Measurements from ENCODE around the gene MED14. TPM values are rescaled to one million over a fixed set of nuclear protein-coding genes. Genes with fewer than 3 reads are reported as not detected.

MED14 gene
- total and polyA plus RNA-seq, 2 donors (not counting 1 experiment from before 2014, with no cell fraction given), result 26.4 to 63.5 TPM

DNA sequence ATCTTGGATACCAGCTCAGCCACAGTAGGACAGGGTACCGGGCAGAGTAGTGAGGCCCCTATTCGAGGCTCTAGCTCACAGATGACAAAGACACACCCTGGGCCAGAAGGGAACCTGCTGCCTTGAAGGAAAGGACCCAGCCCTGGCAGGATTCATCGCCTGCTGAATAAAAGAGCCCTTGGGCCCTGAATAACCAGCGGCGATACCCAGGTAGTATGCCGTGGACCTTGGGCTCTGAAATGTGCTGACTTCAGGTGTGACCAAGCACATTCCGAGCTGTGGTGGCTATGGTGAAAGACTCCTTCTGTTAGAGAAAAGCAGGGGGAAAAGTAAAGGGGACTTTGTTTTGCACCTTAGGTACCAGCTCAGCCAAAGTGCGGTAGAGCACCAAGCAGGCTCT lies 14.6 kb downstream of the MED14 start:
- intact Hi-C loops (cut with micrococcal nuclease), result no loop called here
- Histone ChIP-seq H3K79me2 (ENCODE audit: control insufficient read depth, insufficient read depth, low read length) (peaks cover 89% of the 10 kb centered on the region), H3K4me2 (replicated peaks; ENCODE audit: low read depth, low read length, poor library complexity, severe bottlenecking) (no peak overlapping the region), H3K9ac (ENCODE audit: low read length) (no peak overlapping the region), H3K27ac (ENCODE audit: low read length in 2 of 2) (no peak overlapping the region), H3K9me3 (ENCODE audit: control extremely low read depth in 1 of 3, control insufficient read depth in 2 of 3, insufficient read depth in 1 of 3, low read length in 2 of 3) (no peaks in the 10 kb centered on the region), H3K4me1 (ENCODE audit: control insufficient read depth in 2 of 2, insufficient read depth in 2 of 2, low read length in 2 of 2) (no peaks in the 10 kb centered on the region), H3K4me3 (ENCODE audit: control extremely low read depth in 1 of 5, extremely low read depth in 1 of 5, insufficient read depth in 1 of 5, low read depth in 2 of 5, low read length in 4 of 5) (no peak overlapping the region), H2AFZ (ENCODE audit: insufficient read depth, low read depth, low read length, poor library complexity, severe bottlenecking) (no peak overlapping the region), H3K36me3 (replicated peaks in 1 of 2; ENCODE audit: control extremely low read depth in 1 of 2, control insufficient read depth in 1 of 2, extremely low read depth in 1 of 2, insufficient read depth in 2 of 2, low read length in 1 of 2) (peaks cover 0 to 22% of the 10 kb centered on the region in 2 experiments), H4K20me1 (ENCODE audit: control insufficient read depth, insufficient read depth, low read length, poor library complexity, severe bottlenecking) (peaks cover 46% of the 10 kb centered on the region), H3K27me3 (replicated peaks in 1 of 4; ENCODE audit: control extremely low read depth in 1 of 4, control insufficient read depth in 3 of 4, insufficient read depth in 4 of 4, low read length in 3 of 4) (no peaks in the 10 kb centered on the region)
- no peaks in the 10 kb centered on the region for H3K9me3 Mint-ChIP-seq (ENCODE audit: insufficient read depth)
- DNase-seq (no peak), ATAC-seq (ENCODE audit: low read depth) (no peak)
- no peak overlapping the region for H3K27ac Mint-ChIP-seq
- 100% methylated on average over 3 of the region's 8 CpGs for WGBS (ENCODE audit: insufficient coverage)
- TF ChIP-seq, protein P1, sequence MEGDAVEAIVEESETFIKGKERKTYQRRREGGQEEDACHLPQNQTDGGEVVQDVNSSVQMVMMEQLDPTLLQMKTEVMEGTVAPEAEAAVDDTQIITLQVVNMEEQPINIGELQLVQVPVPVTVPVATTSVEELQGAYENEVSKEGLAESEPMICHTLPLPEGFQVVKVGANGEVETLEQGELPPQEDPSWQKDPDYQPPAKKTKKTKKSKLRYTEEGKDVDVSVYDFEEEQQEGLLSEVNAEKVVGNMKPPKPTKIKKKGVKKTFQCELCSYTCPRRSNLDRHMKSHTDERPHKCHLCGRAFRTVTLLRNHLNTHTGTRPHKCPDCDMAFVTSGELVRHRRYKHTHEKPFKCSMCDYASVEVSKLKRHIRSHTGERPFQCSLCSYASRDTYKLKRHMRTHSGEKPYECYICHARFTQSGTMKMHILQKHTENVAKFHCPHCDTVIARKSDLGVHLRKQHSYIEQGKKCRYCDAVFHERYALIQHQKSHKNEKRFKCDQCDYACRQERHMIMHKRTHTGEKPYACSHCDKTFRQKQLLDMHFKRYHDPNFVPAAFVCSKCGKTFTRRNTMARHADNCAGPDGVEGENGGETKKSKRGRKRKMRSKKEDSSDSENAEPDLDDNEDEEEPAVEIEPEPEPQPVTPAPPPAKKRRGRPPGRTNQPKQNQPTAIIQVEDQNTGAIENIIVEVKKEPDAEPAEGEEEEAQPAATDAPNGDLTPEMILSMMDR (IDR thresholded peaks at IDR 0.05), result no peak
- no peak for TF ChIP-seq EZH2 (IDR thresholded peaks at IDR 0.05; ENCODE audit: borderline replicate concordance, insufficient read depth, low read depth, low read length, poor library complexity, severe bottlenecking)
- POLR2A ChIA-PET, result no interaction called here
- H3K4me3 Mint-ChIP-seq, result no peak overlapping the region
- H3K27me3 Mint-ChIP-seq, result no peaks in the 10 kb centered on the region
- peaks cover 28% of the 10 kb centered on the region for H3K4me1 Mint-ChIP-seq
- CTCF ChIA-PET, result no interaction called here

GRCh38 chrX:40720339-40720738 lies 15.0 kb downstream of the MED14 start:
- H2AFZ ChIP-seq (ENCODE audit: insufficient read depth, low read depth, low read length, poor library complexity, severe bottlenecking), result no peak overlapping the region
- Mint-ChIP-seq H3K4me3 (no peak overlapping the region), H3K27me3 (no peaks in the 10 kb centered on the region), H3K27ac (no peak overlapping the region), H3K4me1 (peaks cover 29% of the 10 kb centered on the region), H3K9me3 (ENCODE audit: insufficient read depth) (no peaks in the 10 kb centered on the region)
- ChIA-PET POLR2A (no interaction called here), CTCF (no interaction called here)
- intact Hi-C loops (cut with micrococcal nuclease), result no loop called here
- no peak overlapping the region for H3K4me3 ChIP-seq (ENCODE audit: control extremely low read depth in 1 of 5, extremely low read depth in 1 of 5, insufficient read depth in 1 of 5, low read depth in 2 of 5, low read length in 4 of 5)
- H3K36me3 ChIP-seq (replicated peaks in 1 of 2; ENCODE audit: control extremely low read depth in 1 of 2, control insufficient read depth in 1 of 2, extremely low read depth in 1 of 2, insufficient read depth in 2 of 2, low read length in 1 of 2), result peaks cover 0 to 22% of the 10 kb centered on the region in 2 experiments
- no peaks in the 10 kb centered on the region for H3K9me3 ChIP-seq (ENCODE audit: control extremely low read depth in 1 of 3, control insufficient read depth in 2 of 3, insufficient read depth in 1 of 3, low read length in 2 of 3)
- H3K4me1 ChIP-seq (ENCODE audit: control insufficient read depth in 2 of 2, insufficient read depth in 2 of 2, low read length in 2 of 2), result no peaks in the 10 kb centered on the region
- H3K4me2 ChIP-seq (replicated peaks; ENCODE audit: low read depth, low read length, poor library complexity, severe bottlenecking), result no peak overlapping the region
- H3K79me2 ChIP-seq (ENCODE audit: control insufficient read depth, insufficient read depth, low read length), result peaks cover 89% of the 10 kb centered on the region
- no peak overlapping the region for H3K9ac ChIP-seq (ENCODE audit: low read length)
- H3K27me3 ChIP-seq (replicated peaks in 1 of 4; ENCODE audit: control extremely low read depth in 1 of 4, control insufficient read depth in 3 of 4, insufficient read depth in 4 of 4, low read length in 3 of 4), result no peaks in the 10 kb centered on the region
- ATAC-seq (ENCODE audit: low read depth) (no peak), DNase-seq (no peak)
- H4K20me1 ChIP-seq (ENCODE audit: control insufficient read depth, insufficient read depth, low read length, poor library complexity, severe bottlenecking), result peaks cover 46% of the 10 kb centered on the region
- TF ChIP-seq EZH2 (IDR thresholded peaks at IDR 0.05; ENCODE audit: borderline replicate concordance, insufficient read depth, low read depth, low read length, poor library complexity, severe bottlenecking), result no peak
- TF ChIP-seq, protein P1 (IDR thresholded peaks at IDR 0.05), result no peak
- no peak overlapping the region for H3K27ac ChIP-seq (ENCODE audit: low read length in 2 of 2)
- WGBS (ENCODE audit: insufficient coverage), result 100% methylated on average over 2 of the region's 4 CpGs

Data from B cell (primary cell).